ENCODE measurements around the gene B3GNT5. TPM values are rescaled to one million over a fixed set of nuclear protein-coding genes. Genes with fewer than 3 reads are reported as not detected.

The B3GNT5 gene
- total RNA-seq, 1 donor from 2014 or later: 2.0 TPM

- ATAC-seq (no peak), DNase-seq (ENCODE audit: missing footprints) (no peak)
- intact Hi-C loops (cut with DNase I): loop anchor here (2.0 kb wide), 1 partner anchor 53 kb away; no protein-coding TSS in a partner anchor
These were observed 54.7 kb downstream of the B3GNT5 start for GRCh38 chr3:183307749-183308148.

GRCh38 chr3:183308751-183309150, 55.7 kb downstream of the B3GNT5 start:
- intact Hi-C loops (cut with DNase I): loop anchor here (2.0 kb wide), 1 partner anchor 54 kb away; no protein-coding TSS in a partner anchor
- DNase-seq (ENCODE audit: missing footprints) (no peak), ATAC-seq (no peak)

DNA sequence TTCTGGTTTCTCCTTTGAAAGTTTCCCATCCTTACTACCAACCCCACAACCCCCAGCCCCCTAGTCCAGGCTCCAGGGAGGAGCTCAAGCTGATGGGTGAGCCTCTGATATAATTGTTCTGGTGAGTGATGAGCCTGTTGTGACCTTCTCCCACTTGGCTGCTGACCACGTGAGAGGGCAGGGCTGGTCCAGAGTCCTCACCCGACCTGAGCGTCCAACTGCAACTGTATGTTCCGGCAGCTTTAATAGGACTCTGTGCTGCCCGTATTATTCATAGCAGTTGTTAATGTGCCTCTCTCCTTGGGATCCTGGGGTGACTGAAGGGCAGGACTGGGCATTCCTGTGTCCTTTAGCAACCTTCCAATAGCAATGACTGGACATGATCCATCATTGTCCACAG, 56.2 kb downstream of the B3GNT5 start:
- intact Hi-C loops (cut with DNase I): loop anchor here (2.0 kb wide), 1 partner anchor 54 kb away; no protein-coding TSS in a partner anchor
- peak; percentile 71 for DNase-seq (ENCODE audit: missing footprints)
- peak; percentile 89 for ATAC-seq

- no peak for ATAC-seq
- intact Hi-C loops (cut with DNase I): no loop called here
- DNase-seq (ENCODE audit: missing footprints): no peak
These were observed 57.9 kb downstream of the B3GNT5 start for GRCh38 chr3:183310936-183311335.

DNA sequence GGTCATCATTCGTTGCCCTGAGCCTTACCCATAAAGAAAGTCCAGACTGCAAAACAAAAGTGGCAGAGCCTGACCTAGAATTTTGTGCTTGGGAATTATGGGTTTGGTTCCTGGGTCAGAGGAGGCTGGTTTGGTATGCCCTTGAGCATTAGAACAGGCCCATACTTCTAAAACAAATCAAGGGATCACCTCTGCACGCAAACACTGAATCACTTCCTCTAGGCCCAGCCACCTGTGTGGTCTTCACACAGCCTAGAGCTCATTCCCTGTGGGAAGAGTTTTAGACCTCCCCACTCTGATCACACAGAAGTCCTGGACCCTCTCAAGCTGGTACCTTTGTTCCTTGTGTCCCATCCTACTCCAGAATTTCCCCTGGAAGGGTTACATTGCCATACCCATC, 59.4 kb downstream of the B3GNT5 start:
- DNase-seq (ENCODE audit: missing footprints) (no peak), ATAC-seq (no peak)
- intact Hi-C loops (cut with DNase I): no loop called here

- no peak for DNase-seq (ENCODE audit: missing footprints)
- intact Hi-C loops (cut with DNase I): no loop called here
- no peak for ATAC-seq
These were observed 60.3 kb downstream of the B3GNT5 start for GRCh38 chr3:183313351-183313750.

GRCh38 chr3:183313764-183314163, 60.7 kb downstream of the B3GNT5 start:
- ATAC-seq (no peak), DNase-seq (ENCODE audit: missing footprints) (no peak)
- intact Hi-C loops (cut with DNase I): no loop called here

DNA sequence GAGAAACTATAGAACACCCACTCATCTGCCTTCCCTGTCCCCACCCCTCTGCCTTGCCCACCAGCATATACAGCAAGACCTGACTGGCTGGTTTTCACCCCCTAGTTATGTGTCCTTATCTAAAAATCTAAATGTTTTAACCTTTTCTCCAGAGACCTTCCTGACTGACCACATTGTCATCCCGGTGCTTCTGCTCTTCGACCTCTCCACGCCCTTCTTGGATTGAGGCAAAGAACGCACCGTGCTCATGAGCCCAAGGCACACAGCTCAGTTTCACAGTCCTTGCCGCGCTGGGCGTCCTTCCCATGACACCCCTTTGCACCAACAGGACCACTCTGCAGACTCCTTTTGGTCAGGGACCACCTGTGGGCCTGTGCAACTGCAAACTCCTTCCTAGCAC, 62.7 kb downstream of the B3GNT5 start:
- DNase-seq (ENCODE audit: missing footprints): no peak
- intact Hi-C loops (cut with DNase I): no loop called here
- ATAC-seq: no peak

DNA sequence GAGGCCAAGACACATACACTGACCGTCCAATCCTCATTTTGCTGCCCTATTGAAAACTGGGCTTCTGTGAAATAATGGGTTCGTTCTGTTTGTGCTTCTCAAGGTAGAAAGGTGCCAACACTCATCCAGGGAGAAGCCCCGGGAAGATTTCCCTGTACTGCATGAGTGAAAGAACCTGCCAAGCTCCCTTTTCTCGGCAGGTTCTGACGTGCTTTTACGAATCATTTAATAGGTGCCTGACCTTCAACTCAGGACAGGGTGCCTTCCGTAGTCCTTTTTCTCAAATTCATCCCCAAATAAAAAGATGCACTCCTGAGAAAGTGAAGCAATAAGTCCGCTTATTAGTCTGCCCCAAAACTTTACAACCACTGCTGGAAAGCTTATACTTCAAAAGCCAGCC, 64.2 kb downstream of the B3GNT5 start:
- ATAC-seq: no peak
- DNase-seq (ENCODE audit: missing footprints): no peak
- intact Hi-C loops (cut with DNase I): no loop called here

GRCh38 chr3:183317886-183318865, 65.1 kb downstream of the B3GNT5 start:
- no peak for ATAC-seq
- intact Hi-C loops (cut with DNase I): no loop called here

GRCh38 chr3:183318877-183319276, 65.8 kb downstream of the B3GNT5 start:
- DNase-seq (ENCODE audit: missing footprints) (no peak), ATAC-seq (no peak)
- intact Hi-C loops (cut with DNase I): no loop called here

More at GRCh38 chr3:183317886-183318865, 65.1 kb downstream of the B3GNT5 start:
- DNase-seq (ENCODE audit: missing footprints): no peak

DNA sequence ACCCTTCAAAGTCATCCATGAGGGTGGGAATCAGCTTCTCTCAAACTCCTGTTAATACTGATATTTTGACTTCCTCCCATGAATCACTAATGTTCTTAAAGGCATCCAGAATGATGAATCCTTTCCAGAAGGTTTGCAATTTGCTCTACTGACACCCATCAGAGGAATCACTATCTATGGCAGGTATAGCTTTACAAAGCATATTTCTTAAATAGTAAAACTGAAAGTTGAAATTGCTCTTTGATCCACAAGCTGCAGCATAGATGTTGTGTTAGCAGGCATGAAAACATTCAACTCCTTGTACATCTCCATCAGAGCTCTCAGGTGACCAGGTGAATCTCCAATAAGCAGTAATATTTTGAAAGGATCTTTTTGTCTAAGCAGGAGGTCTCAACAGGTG, 66.3 kb downstream of the B3GNT5 start:
- ATAC-seq (no peak), DNase-seq (ENCODE audit: missing footprints) (no peak)
- intact Hi-C loops (cut with DNase I): no loop called here

Other genes with a start within 250 kb of the B3GNT5 start
- 50.6 TPM for gene MCCC1, start 153.8 kb upstream of the B3GNT5 start, total RNA-seq
- gene LAMP3, start 90.5 kb upstream of the B3GNT5 start, total RNA-seq: not detected
- 0.22 TPM for gene MCF2L2, start 175.4 kb downstream of the B3GNT5 start, total RNA-seq